ENCODE measurements around the gene OLFML2B.

DNA sequence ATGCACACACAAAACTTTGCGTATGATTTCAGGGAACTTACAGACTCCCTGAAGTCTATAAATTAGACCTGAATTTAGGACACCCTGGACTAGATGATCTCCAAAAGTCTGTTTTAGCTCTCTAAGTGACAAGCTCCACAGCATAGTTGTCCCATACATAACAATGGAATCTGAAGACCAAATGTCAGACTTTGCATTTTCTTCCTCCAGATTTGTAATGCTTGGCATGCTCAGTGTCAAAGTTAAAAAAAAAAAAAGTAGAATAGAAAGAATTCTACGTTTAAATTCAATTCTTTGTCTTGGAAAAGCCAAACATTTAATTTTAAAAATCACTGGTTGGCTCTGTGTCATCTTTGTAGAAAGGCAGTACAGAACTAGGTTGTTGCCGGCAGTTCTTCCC, 66.7 kb downstream of the OLFML2B start:
- TF ChIP-seq CBX8 (IDR thresholded peaks at IDR 0.05) (no peak), CEBPB (IDR thresholded peaks at IDR 0.05) (no peak)
- TF ChIP-seq, protein P1, sequence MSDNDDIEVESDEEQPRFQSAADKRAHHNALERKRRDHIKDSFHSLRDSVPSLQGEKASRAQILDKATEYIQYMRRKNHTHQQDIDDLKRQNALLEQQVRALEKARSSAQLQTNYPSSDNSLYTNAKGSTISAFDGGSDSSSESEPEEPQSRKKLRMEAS (IDR thresholded peaks at IDR 0.05): no peak
- TF ChIP-seq, protein P2, sequence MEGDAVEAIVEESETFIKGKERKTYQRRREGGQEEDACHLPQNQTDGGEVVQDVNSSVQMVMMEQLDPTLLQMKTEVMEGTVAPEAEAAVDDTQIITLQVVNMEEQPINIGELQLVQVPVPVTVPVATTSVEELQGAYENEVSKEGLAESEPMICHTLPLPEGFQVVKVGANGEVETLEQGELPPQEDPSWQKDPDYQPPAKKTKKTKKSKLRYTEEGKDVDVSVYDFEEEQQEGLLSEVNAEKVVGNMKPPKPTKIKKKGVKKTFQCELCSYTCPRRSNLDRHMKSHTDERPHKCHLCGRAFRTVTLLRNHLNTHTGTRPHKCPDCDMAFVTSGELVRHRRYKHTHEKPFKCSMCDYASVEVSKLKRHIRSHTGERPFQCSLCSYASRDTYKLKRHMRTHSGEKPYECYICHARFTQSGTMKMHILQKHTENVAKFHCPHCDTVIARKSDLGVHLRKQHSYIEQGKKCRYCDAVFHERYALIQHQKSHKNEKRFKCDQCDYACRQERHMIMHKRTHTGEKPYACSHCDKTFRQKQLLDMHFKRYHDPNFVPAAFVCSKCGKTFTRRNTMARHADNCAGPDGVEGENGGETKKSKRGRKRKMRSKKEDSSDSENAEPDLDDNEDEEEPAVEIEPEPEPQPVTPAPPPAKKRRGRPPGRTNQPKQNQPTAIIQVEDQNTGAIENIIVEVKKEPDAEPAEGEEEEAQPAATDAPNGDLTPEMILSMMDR (IDR thresholded peaks at IDR 0.05): no peak
